Glutamatergic neuron (in vitro differentiated cells): ENCODE data around the gene DNAJC1. TPM values are rescaled to one million over a fixed set of nuclear protein-coding genes. Genes with fewer than 3 reads are reported as not detected.
"Not testable (repeated sequence)": the region's sequence is repeated elsewhere in the genome, so short reads cannot be mapped to it uniquely, and the experiment has no call there.

ENCODE experiments used
- DNase-seq: peaks from one replicate; pipeline ENCODE4 v3.0.0; 2022
- H3K27ac Mint-ChIP-seq: one replicate; pipeline ENCODE4 v1.8.0; 2020; ENCODE audit warnings: mild to moderate bottlenecking, mixed read lengths, inconsistent platforms; ENCODE audit not compliant: unreplicated experiment
- H3K27me3 Mint-ChIP-seq: one replicate; pipeline ENCODE4 v1.8.0; 2020; ENCODE audit warnings: mild to moderate bottlenecking, moderate library complexity, mixed read lengths, inconsistent platforms; ENCODE audit not compliant: unreplicated experiment
- H3K36me3 Mint-ChIP-seq: one replicate; pipeline ENCODE4 v1.8.0; 2020; ENCODE audit warnings: mild to moderate bottlenecking, mixed read lengths, inconsistent platforms; ENCODE audit not compliant: unreplicated experiment
- H3K4me1 Mint-ChIP-seq: one replicate; pipeline ENCODE4 v1.8.0; 2020; ENCODE audit warnings: mild to moderate bottlenecking, low read depth, mixed read lengths, inconsistent platforms; ENCODE audit not compliant: unreplicated experiment
- H3K4me3 Mint-ChIP-seq: one replicate; pipeline ENCODE4 v1.8.0; 2020; ENCODE audit warnings: mild to moderate bottlenecking, mixed read lengths, inconsistent platforms; ENCODE audit not compliant: unreplicated experiment
- H3K9me3 Mint-ChIP-seq: one replicate; pipeline ENCODE4 v1.8.0; 2020; ENCODE audit warnings: mild to moderate bottlenecking, moderate library complexity, mixed read lengths, inconsistent platforms; ENCODE audit not compliant: unreplicated experiment
- CTCF ChIP-seq: fragments of 200-600 bp; sonication (generic); IDR thresholded peaks from one replicate; pipeline ENCODE4 v1.5.0; 2021; ENCODE audit not compliant: partially characterized antibody, unreplicated experiment
- total RNA-seq: library from RNA; stranded (reverse); fragmentation: NEBNext Ultra II Directional; extraction: Animal tissue kit (Norgen Biotek cat#: 25700); gene quantifications from one replicate; pipeline ENCODE4 v1.2.1, GENCODE V29; 2021; ENCODE audit not compliant: unreplicated experiment

Gene DNAJC1
- total RNA-seq, 1 donor from 2014 or later: 4.3 TPM

- TF ChIP-seq CTCF: no peak
- Mint-ChIP-seq H3K27me3 (no peaks in the 10 kb centered on the region), H3K4me1 (no peaks in the 10 kb centered on the region), H3K27ac (no peak overlapping the region), H3K36me3 (peaks cover 4% of the 10 kb centered on the region), H3K4me3 (no peak overlapping the region), H3K9me3 (no peaks in the 10 kb centered on the region)
- no peak for DNase-seq
Observed at GRCh38 chr10:22027364-22028238, 24.1 kb upstream of the DNAJC1 start.

- no peak overlapping the region for H3K27ac Mint-ChIP-seq
- no peak for TF ChIP-seq CTCF
- H3K4me1 Mint-ChIP-seq: peaks cover 1% of the 10 kb centered on the region
- no peaks in the 10 kb centered on the region for H3K36me3 Mint-ChIP-seq
- H3K27me3 Mint-ChIP-seq: no peaks in the 10 kb centered on the region
- no peak for DNase-seq
- no peaks in the 10 kb centered on the region for H3K9me3 Mint-ChIP-seq
- H3K4me3 Mint-ChIP-seq: no peak overlapping the region
Observed at GRCh38 chr10:22026287-22026686, 22.8 kb upstream of the DNAJC1 start.

GRCh38 chr10:22023508-22023907 lies 20.0 kb upstream of the DNAJC1 start:
- Mint-ChIP-seq H3K27ac (no peak overlapping the region), H3K9me3 (peaks cover 2% of the 10 kb centered on the region), H3K36me3 (no peaks in the 10 kb centered on the region), H3K27me3 (no peaks in the 10 kb centered on the region), H3K4me3 (no peak overlapping the region), H3K4me1 (peaks cover 1% of the 10 kb centered on the region)
- TF ChIP-seq CTCF: no peak
- DNase-seq: no peak

- DNase-seq: no peak
- Mint-ChIP-seq H3K36me3 (no peaks in the 10 kb centered on the region), H3K27ac (no peak overlapping the region)
Observed at GRCh38 chr10:22022257-22023032, 18.9 kb upstream of the DNAJC1 start.

GRCh38 chr10:22021144-22021543 lies 17.6 kb upstream of the DNAJC1 start:
- not testable (repeated sequence) for H3K9me3 Mint-ChIP-seq, H3K4me1 Mint-ChIP-seq

More at GRCh38 chr10:22022257-22023032, 18.9 kb upstream of the DNAJC1 start:
- H3K4me1 Mint-ChIP-seq: peaks cover 1% of the 10 kb centered on the region
- no peak for TF ChIP-seq CTCF
- no peak overlapping the region for H3K4me3 Mint-ChIP-seq
- H3K9me3 Mint-ChIP-seq: peaks cover 2% of the 10 kb centered on the region
- H3K27me3 Mint-ChIP-seq: no peaks in the 10 kb centered on the region

More at GRCh38 chr10:22021144-22021543, 17.6 kb upstream of the DNAJC1 start:
- H3K27ac Mint-ChIP-seq, H3K4me3 Mint-ChIP-seq, H3K27me3 Mint-ChIP-seq, DNase-seq, H3K36me3 Mint-ChIP-seq: not testable (repeated sequence)
